ENCODE data around the gene CRLF2. TPM values are rescaled to one million over a fixed set of nuclear protein-coding genes. Genes with fewer than 3 reads are reported as not detected.
"Not testable (repeated sequence)": the region's sequence is repeated elsewhere in the genome, so short reads cannot be mapped to it uniquely, and the experiment has no call there.

Gene CRLF2
- total RNA-seq, 1 donor: 0.42 TPM

- H3K4me1 ChIP-seq (ENCODE audit: insufficient read depth, low read length): peaks cover 12% of the 10 kb centered on the region
- H3K4me3 ChIP-seq (ENCODE audit: low read length): no peak overlapping the region
- H3K27me3 ChIP-seq (ENCODE audit: insufficient read depth, low read length): no peaks in the 10 kb centered on the region
- H3K9me3 ChIP-seq (ENCODE audit: low read depth, low read length): no peaks in the 10 kb centered on the region
Measured at GRCh38 chrX:1224954-1225353, 12.5 kb upstream of the CRLF2 start.

- Histone ChIP-seq H3K4me1 (ENCODE audit: insufficient read depth, low read length) (peaks cover 12% of the 10 kb centered on the region), H3K4me3 (ENCODE audit: low read length) (no peak overlapping the region), H3K27me3 (ENCODE audit: insufficient read depth, low read length) (no peaks in the 10 kb centered on the region), H3K9me3 (ENCODE audit: low read depth, low read length) (no peaks in the 10 kb centered on the region)
Measured at GRCh38 chrX:1223242-1223600, 10.8 kb upstream of the CRLF2 start.

GRCh38 chrX:1222531-1223241, 10.2 kb upstream of the CRLF2 start:
- Histone ChIP-seq H3K4me1 (ENCODE audit: insufficient read depth, low read length) (peaks cover 12% of the 10 kb centered on the region), H3K4me3 (ENCODE audit: low read length) (no peak overlapping the region), H3K27me3 (ENCODE audit: insufficient read depth, low read length) (no peaks in the 10 kb centered on the region), H3K9me3 (ENCODE audit: low read depth, low read length) (no peaks in the 10 kb centered on the region)

- H3K4me3 ChIP-seq (ENCODE audit: low read length): no peak overlapping the region
- peaks cover 12% of the 10 kb centered on the region for H3K4me1 ChIP-seq (ENCODE audit: insufficient read depth, low read length)
- no peaks in the 10 kb centered on the region for H3K27me3 ChIP-seq (ENCODE audit: insufficient read depth, low read length)
- no peaks in the 10 kb centered on the region for H3K9me3 ChIP-seq (ENCODE audit: low read depth, low read length)
Measured at GRCh38 chrX:1221296-1221845, 8.9 kb upstream of the CRLF2 start.

- H3K9me3 ChIP-seq (ENCODE audit: low read depth, low read length): no peaks in the 10 kb centered on the region
- no peak overlapping the region for H3K4me3 ChIP-seq (ENCODE audit: low read length)
- H3K4me1 ChIP-seq (ENCODE audit: insufficient read depth, low read length): peaks cover 28% of the 10 kb centered on the region
- no peaks in the 10 kb centered on the region for H3K27me3 ChIP-seq (ENCODE audit: insufficient read depth, low read length)
Measured at GRCh38 chrX:1218286-1218685, 5.8 kb upstream of the CRLF2 start.

GRCh38 chrX:1215123-1215823, 2.8 kb upstream of the CRLF2 start:
- H3K4me1 ChIP-seq (ENCODE audit: insufficient read depth, low read length): peaks cover 20% of the 10 kb centered on the region
- no peaks in the 10 kb centered on the region for H3K9me3 ChIP-seq (ENCODE audit: low read depth, low read length)
- no peaks in the 10 kb centered on the region for H3K27me3 ChIP-seq (ENCODE audit: insufficient read depth, low read length)
- H3K4me3 ChIP-seq (ENCODE audit: low read length): no peak overlapping the region

- Histone ChIP-seq H3K4me3 (ENCODE audit: low read length) (no peak overlapping the region), H3K9me3 (ENCODE audit: low read depth, low read length) (no peaks in the 10 kb centered on the region), H3K4me1 (ENCODE audit: insufficient read depth, low read length) (peaks cover 20% of the 10 kb centered on the region), H3K27me3 (ENCODE audit: insufficient read depth, low read length) (no peaks in the 10 kb centered on the region)
Measured at GRCh38 chrX:1213971-1214370, 1.5 kb upstream of the CRLF2 start.

- no peaks in the 10 kb centered on the region for H3K9me3 ChIP-seq (ENCODE audit: low read depth, low read length)
- H3K4me3 ChIP-seq (ENCODE audit: low read length): no peak overlapping the region
- H3K4me1 ChIP-seq (ENCODE audit: insufficient read depth, low read length): peaks cover 39% of the 10 kb centered on the region
- H3K27me3 ChIP-seq (ENCODE audit: insufficient read depth, low read length): no peaks in the 10 kb centered on the region
Measured at GRCh38 chrX:1210844-1211243, 1.6 kb downstream of the CRLF2 start.

- Histone ChIP-seq H3K9me3 (ENCODE audit: low read depth, low read length) (no peaks in the 10 kb centered on the region), H3K27me3 (ENCODE audit: insufficient read depth, low read length) (no peaks in the 10 kb centered on the region), H3K4me1 (ENCODE audit: insufficient read depth, low read length) (peaks cover 36% of the 10 kb centered on the region), H3K4me3 (ENCODE audit: low read length) (no peak overlapping the region)
Measured at GRCh38 chrX:1207496-1208025, 4.9 kb downstream of the CRLF2 start.

GRCh38 chrX:1205681-1206611, 6.5 kb downstream of the CRLF2 start:
- H3K4me1 ChIP-seq (ENCODE audit: insufficient read depth, low read length): peaks cover 31% of the 10 kb centered on the region
- H3K4me3 ChIP-seq (ENCODE audit: low read length): peak overlapping the region; percentile 40
- no peaks in the 10 kb centered on the region for H3K27me3 ChIP-seq (ENCODE audit: insufficient read depth, low read length)
- H3K9me3 ChIP-seq (ENCODE audit: low read depth, low read length): no peaks in the 10 kb centered on the region

- H3K4me3 ChIP-seq (ENCODE audit: low read length): no peak overlapping the region
- no peaks in the 10 kb centered on the region for H3K9me3 ChIP-seq (ENCODE audit: low read depth, low read length)
- peaks cover 19% of the 10 kb centered on the region for H3K4me1 ChIP-seq (ENCODE audit: insufficient read depth, low read length)
- no peaks in the 10 kb centered on the region for H3K27me3 ChIP-seq (ENCODE audit: insufficient read depth, low read length)
Measured at GRCh38 chrX:1202251-1202650, 10.2 kb downstream of the CRLF2 start.

GRCh38 chrX:1196436-1196835, 16.0 kb downstream of the CRLF2 start:
- H3K4me1 ChIP-seq (ENCODE audit: insufficient read depth, low read length): no peaks in the 10 kb centered on the region
- H3K9me3 ChIP-seq (ENCODE audit: low read depth, low read length): no peaks in the 10 kb centered on the region
- H3K4me3 ChIP-seq (ENCODE audit: low read length): no peak overlapping the region
- H3K27me3 ChIP-seq (ENCODE audit: insufficient read depth, low read length): no peaks in the 10 kb centered on the region

- not testable (repeated sequence) for H3K4me1 ChIP-seq (ENCODE audit: insufficient read depth, low read length); H3K4me3 ChIP-seq (ENCODE audit: low read length); H3K27me3 ChIP-seq (ENCODE audit: insufficient read depth, low read length); H3K9me3 ChIP-seq (ENCODE audit: low read depth, low read length)
Measured at GRCh38 chrX:1192196-1192595, 20.3 kb downstream of the CRLF2 start.

GRCh38 chrX:1190596-1191145, 21.8 kb downstream of the CRLF2 start:
- Histone ChIP-seq H3K9me3 (ENCODE audit: low read depth, low read length) (no peaks in the 10 kb centered on the region), H3K27me3 (ENCODE audit: insufficient read depth, low read length) (no peaks in the 10 kb centered on the region), H3K4me3 (ENCODE audit: low read length) (no peak overlapping the region), H3K4me1 (ENCODE audit: insufficient read depth, low read length) (no peaks in the 10 kb centered on the region)

Data from mononuclear cell (primary cell).